ENCODE results near the gene NID2. TPM values are rescaled to one million over a fixed set of nuclear protein-coding genes. Genes with fewer than 3 reads are reported as not detected.
A peak's percentile ranks its signal among the peaks of the same experiment; 100 is the strongest.

Gene NID2
- total and polyA plus RNA-seq, 9 of the 15 experiments (the other 6 are each of a cell fraction or from before 2014, with no cell fraction given) = 0.04 to 0.45 (median 0.16) TPM; not detected in 3

GRCh38 chr14:52015411-52016030 lies 53.3 kb downstream of the NID2 start (continued):
- TF ChIP-seq, protein P1, sequence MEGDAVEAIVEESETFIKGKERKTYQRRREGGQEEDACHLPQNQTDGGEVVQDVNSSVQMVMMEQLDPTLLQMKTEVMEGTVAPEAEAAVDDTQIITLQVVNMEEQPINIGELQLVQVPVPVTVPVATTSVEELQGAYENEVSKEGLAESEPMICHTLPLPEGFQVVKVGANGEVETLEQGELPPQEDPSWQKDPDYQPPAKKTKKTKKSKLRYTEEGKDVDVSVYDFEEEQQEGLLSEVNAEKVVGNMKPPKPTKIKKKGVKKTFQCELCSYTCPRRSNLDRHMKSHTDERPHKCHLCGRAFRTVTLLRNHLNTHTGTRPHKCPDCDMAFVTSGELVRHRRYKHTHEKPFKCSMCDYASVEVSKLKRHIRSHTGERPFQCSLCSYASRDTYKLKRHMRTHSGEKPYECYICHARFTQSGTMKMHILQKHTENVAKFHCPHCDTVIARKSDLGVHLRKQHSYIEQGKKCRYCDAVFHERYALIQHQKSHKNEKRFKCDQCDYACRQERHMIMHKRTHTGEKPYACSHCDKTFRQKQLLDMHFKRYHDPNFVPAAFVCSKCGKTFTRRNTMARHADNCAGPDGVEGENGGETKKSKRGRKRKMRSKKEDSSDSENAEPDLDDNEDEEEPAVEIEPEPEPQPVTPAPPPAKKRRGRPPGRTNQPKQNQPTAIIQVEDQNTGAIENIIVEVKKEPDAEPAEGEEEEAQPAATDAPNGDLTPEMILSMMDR (IDR thresholded peaks at IDR 0.05 in 2 of 3, conservative IDR thresholded peaks at IDR 0.05 in 1 of 3; ENCODE audit: insufficient read depth in 2 of 3, low read depth in 1 of 3, low read length in 3 of 3) = peak; percentile 50 to 68 (median 65)
- no peak for TF ChIP-seq ZSCAN32 (CRISPR knock-in tag; IDR thresholded peaks at IDR 0.05)

DNA sequence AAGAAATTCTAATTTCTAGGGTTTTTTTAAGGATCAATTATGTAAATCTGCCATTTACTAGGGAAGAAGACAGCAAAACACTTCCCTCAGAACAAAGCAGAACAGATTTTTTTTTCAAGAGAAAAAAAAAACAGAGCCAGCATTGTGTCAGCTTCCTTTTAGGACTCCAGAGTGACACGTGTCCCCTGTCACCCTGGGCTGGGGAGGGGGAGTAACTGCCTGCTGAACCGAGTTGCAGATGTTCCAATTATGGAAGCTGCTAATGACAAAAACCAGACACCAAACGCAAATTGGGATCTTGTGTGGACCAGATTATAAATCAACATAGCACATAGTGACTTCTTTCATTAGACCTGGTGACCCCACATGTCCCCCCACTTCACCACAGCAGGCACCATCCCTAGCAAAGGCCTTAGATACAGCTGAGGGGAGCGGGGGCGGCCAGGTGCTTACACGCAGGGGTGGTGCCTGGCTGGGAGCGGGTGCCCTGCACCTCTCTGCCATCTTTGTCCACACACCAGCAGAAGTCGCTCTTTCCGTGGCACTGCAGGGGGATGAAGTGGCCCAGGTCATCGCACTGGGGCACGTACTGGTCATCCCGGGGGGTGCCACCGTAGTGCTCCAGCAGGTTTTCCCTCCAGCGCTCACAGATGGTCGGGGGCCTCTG lies 54.1 kb downstream of the NID2 start:
- ATAC-seq (no peak), FAIRE-seq (no peak), DNase-seq (ENCODE audit: extremely low read depth in 1 of 4, low spot score in 3 of 4) (no peak)
- WGBS (ENCODE audit: insufficient coverage, low coverage, missing lambda C conversion rate) = 80% methylated on average over 4 of the region's 15 CpGs
- H3K27me3 ChIP-seq (ENCODE audit: control insufficient read depth in 2 of 2, insufficient read depth in 2 of 2, low read length in 2 of 2) = no peaks in the 10 kb centered on the region
- no peaks in the 10 kb centered on the region for H3K9me1 ChIP-seq (ENCODE audit: control insufficient read depth, insufficient read depth, low read length)
- H2AFZ ChIP-seq (ENCODE audit: low read depth, low read length) = no peak overlapping the region
- ChIA-PET POLR2A (interaction anchor here (0.9 to 1.5 kb wide), 3 partner anchors 13 to 28 kb away, joined by 3 to 4 read pairs (median 3); no protein-coding TSS in a partner anchor), CTCF (ENCODE audit: low intra/inter-chr PET ratio) (no interaction called here)
- H4K20me1 ChIP-seq (replicated peaks; ENCODE audit: control insufficient read depth, insufficient read depth, low read length) = no peaks in the 10 kb centered on the region
- BruUV-seq (replicated peaks) = no TSS peak
- no peak overlapping the region for H3K4me3 ChIP-seq
- H3K4me2 ChIP-seq (ENCODE audit: insufficient read depth, low read length) = no peak overlapping the region
- H3K9ac ChIP-seq (ENCODE audit: insufficient read depth in 1 of 2, low read depth in 2 of 2, low read length in 2 of 2) = no peak overlapping the region; a peak in 1 of 4 replicates
- no peaks in the 10 kb centered on the region; a peak in 2 of 5 replicates for H3K4me1 ChIP-seq (replicated peaks in 1 of 2; ENCODE audit: control insufficient read depth in 2 of 2, insufficient read depth in 2 of 2, low read length in 2 of 2)
- TF ChIP-seq, protein P2, sequence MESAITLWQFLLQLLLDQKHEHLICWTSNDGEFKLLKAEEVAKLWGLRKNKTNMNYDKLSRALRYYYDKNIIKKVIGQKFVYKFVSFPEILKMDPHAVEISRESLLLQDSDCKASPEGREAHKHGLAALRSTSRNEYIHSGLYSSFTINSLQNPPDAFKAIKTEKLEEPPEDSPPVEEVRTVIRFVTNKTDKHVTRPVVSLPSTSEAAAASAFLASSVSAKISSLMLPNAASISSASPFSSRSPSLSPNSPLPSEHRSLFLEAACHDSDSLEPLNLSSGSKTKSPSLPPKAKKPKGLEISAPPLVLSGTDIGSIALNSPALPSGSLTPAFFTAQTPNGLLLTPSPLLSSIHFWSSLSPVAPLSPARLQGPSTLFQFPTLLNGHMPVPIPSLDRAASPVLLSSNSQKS (CRISPR knock-in tag; IDR thresholded peaks at IDR 0.05) = no peak
- no peak for TF ChIP-seq IRF2 (CRISPR knock-in tag; IDR thresholded peaks at IDR 0.05)
- no peak for TF ChIP-seq HDAC6 (IDR thresholded peaks at IDR 0.05; ENCODE audit: low read depth, low read length)
- TF ChIP-seq NR2C2 (CRISPR knock-in tag; IDR thresholded peaks at IDR 0.05) = no peak
- TF ChIP-seq NR2C2 (tag; IDR thresholded peaks at IDR 0.05) = no peak
- TF ChIP-seq SRF (CRISPR knock-in tag; IDR thresholded peaks at IDR 0.05) = no peak
- TF ChIP-seq ZKSCAN8 (CRISPR knock-in tag; IDR thresholded peaks at IDR 0.05) = no peak
- TF ChIP-seq ETS2 (tag; IDR thresholded peaks at IDR 0.05; ENCODE audit: borderline replicate concordance, poor library complexity, severe bottlenecking) = no peak
- no peak for TF ChIP-seq BCL6 (CRISPR knock-in tag; IDR thresholded peaks at IDR 0.05)
- TF ChIP-seq STAT5A (IDR thresholded peaks at IDR 0.05; ENCODE audit: borderline replicate concordance, low read length) = no peak
- no peak for TF ChIP-seq PKNOX1 (IDR thresholded peaks at IDR 0.05)
- TF ChIP-seq JUNB (CRISPR knock-in tag; conservative IDR thresholded peaks at IDR 0.05) = no peak
- in situ Hi-C loops (cut with MboI) = no loop called here
- H3K79me2 ChIP-seq (ENCODE audit: control insufficient read depth, insufficient read depth, low read length) = no peaks in the 10 kb centered on the region
- H3K9me3 ChIP-seq (replicated peaks; ENCODE audit: control insufficient read depth, insufficient read depth, low read depth, low read length) = no peaks in the 10 kb centered on the region
- intact Hi-C loops (cut with micrococcal nuclease) = no loop called here
- H3K36me3 ChIP-seq (ENCODE audit: control insufficient read depth, insufficient read depth, low read length) = peaks cover 19% of the 10 kb centered on the region; the same call in 1 of the 3 replicates
- H3K27ac ChIP-seq (ENCODE audit: extremely low read depth, low read depth, low read length) = no peak overlapping the region

Data from K562 (cell line).